SK-N-SH (cell line): ENCODE results near the gene EXD1. TPM values are rescaled to one million over a fixed set of nuclear protein-coding genes. Genes with fewer than 3 reads are reported as not detected.

ENCODE experiments used
- CTCF ChIA-PET: fragments of 300-600, 350-600 bp; formaldehyde crosslinking; extraction: SDS; loops from one replicate; lab custom pipeline; 2021; lab: Yijun Ruan, JAX
- POLR2A ChIA-PET: fragments of 350-600 bp; sonication (Branson Sonifier 250); formaldehyde crosslinking; extraction: SDS; loops from one replicate; lab custom pipeline; 2020; ENCODE audit warnings: antibody characterized with exemption, inconsistent platforms; lab: Yijun Ruan, JAX
- DNase-seq: peaks from one replicate; pipeline ENCODE4 v3.0.0; 2012
- H2AFZ ChIP-seq: fragments of 200-600 bp; sonication (generic); 2 replicates; pipeline ENCODE4 v1.8.1; 2016; ENCODE audit warnings: antibody characterized with exemption, mild to moderate bottlenecking, low read depth
- H3F3A ChIP-seq: fragments of 200-600 bp; sonication (generic); replicated peaks from 2 replicates; pipeline ENCODE3; 2016; ENCODE audit warnings: antibody characterized with exemption, mild to moderate bottlenecking; ENCODE audit not compliant: insufficient read depth
- H3K27ac ChIP-seq, 2 experiments: fragments of 200-500 bp in 1 of 2; fragments of 200-600 bp in 1 of 2; sonication (Bioruptor generic) in 1 of 2; sonication (generic), shearing (Covaris generic) in 1 of 2; 2 replicates each; pipeline versions ENCODE4 v1.5.1 to v1.6.1; 2014 to 2016; ENCODE audit warnings: low read depth in 2 of 2, inconsistent platforms in 1 of 2, low read length in 1 of 2, mild to moderate bottlenecking in 1 of 2, mixed read lengths in 1 of 2
- H3K27me3 ChIP-seq: fragments of 200-600 bp; sonication (generic), shearing (Covaris generic); 2 replicates; pipeline ENCODE4 v1.6.1; 2016; ENCODE audit warnings: mixed run types; ENCODE audit not compliant: insufficient read depth
- H3K36me3 ChIP-seq, 2 experiments: fragments of 200-500 bp in 1 of 2; fragments of 200-600 bp in 1 of 2; sonication (Bioruptor generic) in 1 of 2; sonication (generic) in 1 of 2; replicated peaks in 1 of 2; 2 replicates each; pipeline versions ENCODE3 to v1.5.1; 2014 to 2016; ENCODE audit warnings: low read length in 1 of 2, mild to moderate bottlenecking in 1 of 2; ENCODE audit not compliant: insufficient read depth in 2 of 2, control insufficient read depth in 1 of 2
- H3K4me1 ChIP-seq, 2 experiments: fragments of 200-500 bp in 1 of 2; fragments of 200-600 bp in 1 of 2; sonication (Bioruptor generic) in 1 of 2; sonication (generic), shearing (Covaris generic) in 1 of 2; 2 replicates each; pipeline versions ENCODE4 v1.5.1 to v1.6.1; 2014 to 2016; ENCODE audit warnings: low read depth in 1 of 2, low read length in 1 of 2, mixed run types in 1 of 2; ENCODE audit not compliant: insufficient read depth in 2 of 2, control insufficient read depth in 1 of 2
- H3K4me2 ChIP-seq: fragments of 200-600 bp; sonication (generic), shearing (Covaris generic); 2 replicates; pipeline ENCODE4 v1.6.1; 2017; ENCODE audit warnings: mixed run types
- H3K4me3 ChIP-seq, 2 experiments: fragments of 200-500 bp in 1 of 2; fragments of 200-600 bp in 1 of 2; sonication (Bioruptor generic) in 1 of 2; sonication (generic), shearing (Covaris generic) in 1 of 2; 2 replicates each; pipeline versions ENCODE4 v1.5.1 to v1.8.1; 2014 to 2016; ENCODE audit warnings: low read depth in 2 of 2, inconsistent platforms in 1 of 2, low read length in 1 of 2, mild to moderate bottlenecking in 1 of 2, mixed read lengths in 1 of 2, moderate library complexity in 1 of 2
- H3K79me2 ChIP-seq: fragments of 200-600 bp; sonication (generic); 2 replicates; pipeline ENCODE4 v1.8.1; 2017; ENCODE audit warnings: mild to moderate bottlenecking; ENCODE audit not compliant: insufficient read depth
- H3K9ac ChIP-seq: fragments of 200-600 bp; sonication (generic); 2 replicates; pipeline ENCODE4 v1.6.1; 2017; ENCODE audit warnings: mixed run types
- H3K9me2 ChIP-seq: fragments of 200-600 bp; sonication (generic); 2 replicates; pipeline ENCODE4 v1.6.1; 2017; ENCODE audit warnings: mixed run types
- H3K9me3 ChIP-seq: fragments of 200-600 bp; sonication (generic); 2 replicates; pipeline ENCODE4 v1.6.1; 2017; ENCODE audit warnings: mixed run types, mild to moderate bottlenecking, moderate library complexity
- H4K20me1 ChIP-seq: fragments of 200-600 bp; sonication (generic); 2 replicates; pipeline ENCODE4 v1.6.1; 2017; ENCODE audit warnings: mild to moderate bottlenecking, mixed run types; ENCODE audit not compliant: insufficient read depth
- EP300 ChIP-seq, 2 experiments: IDR thresholded peaks; 2 replicates each; pipeline versions ENCODE4 v1.4.0 to v1.6.1; 2012; ENCODE audit warnings: borderline replicate concordance in 1 of 2, low read depth in 1 of 2, low read length in 1 of 2
- FOSL2 ChIP-seq: IDR thresholded peaks from 2 replicates; pipeline ENCODE4 v1.4.0; 2012; ENCODE audit warnings: low read depth, mild to moderate bottlenecking, moderate library complexity, borderline replicate concordance
- FOXM1 ChIP-seq: IDR thresholded peaks from 2 replicates; pipeline ENCODE4 v1.4.0; 2012; ENCODE audit warnings: low read depth, mild to moderate bottlenecking
- GABPA ChIP-seq: IDR thresholded peaks from 2 replicates; pipeline ENCODE4 v1.4.0; 2012; ENCODE audit warnings: low read depth, mild to moderate bottlenecking
- GATA2 ChIP-seq: sonication (generic); formaldehyde crosslinking; IDR thresholded peaks from 2 replicates; pipeline ENCODE4 v1.5.0; 2020; ENCODE audit warnings: mild to moderate bottlenecking, missing genetic modification reagents
- JUND ChIP-seq: IDR thresholded peaks from 2 replicates; pipeline ENCODE4 v1.4.0; 2012
- NFIC ChIP-seq: IDR thresholded peaks from 2 replicates; pipeline ENCODE4 v1.4.0; 2012; ENCODE audit warnings: borderline replicate concordance
- NRF1 ChIP-seq: IDR thresholded peaks from 2 replicates; pipeline ENCODE4 v1.6.1; 2012; ENCODE audit warnings: low read depth, mild to moderate bottlenecking, low read length
- PBX3 ChIP-seq: IDR thresholded peaks from 2 replicates; pipeline ENCODE4; 2012
- POLR2AphosphoS5 ChIP-seq: IDR thresholded peaks from 2 replicates; pipeline ENCODE4 v1.6.1; 2012; ENCODE audit warnings: low read depth, low read length
- RCOR1 ChIP-seq: fragments of 150-350 bp; IDR thresholded peaks from 2 replicates; pipeline ENCODE4 v1.6.1; 2017; ENCODE audit warnings: antibody characterized with exemption, low read length
- REST ChIP-seq: IDR thresholded peaks from 2 replicates; pipeline ENCODE4 v1.6.1; 2012; ENCODE audit warnings: mild to moderate bottlenecking, low read depth, low read length, moderate library complexity
- RFX5 ChIP-seq: IDR thresholded peaks from 2 replicates; pipeline ENCODE4 v1.6.1; 2012; ENCODE audit warnings: mild to moderate bottlenecking, improper control_type of control experiment, low read length
- SIN3A ChIP-seq: IDR thresholded peaks from 2 replicates; pipeline ENCODE4 v1.6.1; 2012; ENCODE audit warnings: low read depth, mild to moderate bottlenecking, low read length, moderate library complexity, borderline replicate concordance
- TAF1 ChIP-seq: IDR thresholded peaks from 2 replicates; pipeline ENCODE4 v1.6.1; 2012; ENCODE audit warnings: low read depth, mild to moderate bottlenecking, low read length, moderate library complexity, borderline replicate concordance
- TEAD4 ChIP-seq: IDR thresholded peaks from 2 replicates; pipeline ENCODE4 v1.4.0; 2012; ENCODE audit warnings: mild to moderate bottlenecking, borderline replicate concordance; ENCODE audit not compliant: insufficient read depth
- USF1 ChIP-seq: IDR thresholded peaks from 2 replicates; pipeline ENCODE4 v1.4.0; 2012; ENCODE audit warnings: low read depth, borderline replicate concordance
- YY1 ChIP-seq: IDR thresholded peaks from 2 replicates; pipeline ENCODE4 v1.4.0; 2012; ENCODE audit warnings: low read depth, mild to moderate bottlenecking
- ZBTB33 ChIP-seq: IDR thresholded peaks from 2 replicates; pipeline ENCODE4 v1.4.0; 2012; ENCODE audit warnings: low read depth, borderline replicate concordance
- WGBS: methylation state at CpG from one replicate; pipeline ENCODE4 v1.1.6; 2017; ENCODE audit warnings: low lambda C conversion rate; 5-methylcytosine and 5-hydroxymethylcytosine counted together
- polyA plus RNA-seq, 3 experiments: library from polyadenylated mRNA; depleted of rRNA; stranded (reverse); fragments of >200 nt; gene quantifications; 2 replicates each; pipeline ENCODE4 v1.2.3, GENCODE V29; 2012

EXD1 gene
- polyA plus RNA-seq, 1 of the 3 experiments (the other 2 are of a cell fraction), result 0.07 TPM

- ChIA-PET POLR2A (no interaction called here), CTCF (no interaction called here)
- Histone ChIP-seq H4K20me1 (no peaks in the 10 kb centered on the region), H3K4me1 (no peaks in the 10 kb centered on the region), H3K4me3 (no peak overlapping the region), H3F3A (no peaks in the 10 kb centered on the region), H2AFZ (no peak overlapping the region), H3K79me2 (no peaks in the 10 kb centered on the region), H3K27me3 (no peaks in the 10 kb centered on the region), H3K9ac (no peak overlapping the region), H3K9me3 (no peaks in the 10 kb centered on the region), H3K4me2 (no peak overlapping the region), H3K27ac (no peak overlapping the region), H3K36me3 (no peaks in the 10 kb centered on the region), H3K9me2 (no peaks in the 10 kb centered on the region)
- no peak for DNase-seq
- TF ChIP-seq PBX3 (no peak), TEAD4 (no peak), GABPA (no peak), TAF1 (no peak), JUND (no peak), SIN3A (no peak), GATA2 (no peak), EP300 (IDR thresholded peaks at IDR 0.05; ENCODE audit: borderline replicate concordance in 1 of 2, low read depth in 1 of 2, low read length in 1 of 2) (no peak), NFIC (no peak)
Measured at GRCh38 chr15:41169086-41169485, 61.5 kb downstream of the EXD1 start.

- H3K79me2 ChIP-seq, result no peaks in the 10 kb centered on the region
- H3K9me3 ChIP-seq, result no peaks in the 10 kb centered on the region
- peaks cover 16% of the 10 kb centered on the region for H3F3A ChIP-seq
- H3K27me3 ChIP-seq, result no peaks in the 10 kb centered on the region
- H4K20me1 ChIP-seq, result no peaks in the 10 kb centered on the region
- ChIA-PET POLR2A (interaction anchor here (0.6 kb wide), 1 partner anchor 118 kb away, joined by 4 read pairs; no protein-coding TSS in a partner anchor), CTCF (no interaction called here)
- no peak overlapping the region for H3K4me2 ChIP-seq
- peaks cover 0 to 13% of the 10 kb centered on the region in 2 experiments; a peak in 1 of 4 replicates for H3K4me1 ChIP-seq
- H3K9ac ChIP-seq, result no peak overlapping the region
- H2AFZ ChIP-seq, result no peak overlapping the region
- no peaks in the 10 kb centered on the region for H3K9me2 ChIP-seq
- H3K27ac ChIP-seq, result peak overlapping the region; percentile 6 to 52; a peak in 3 of 4 replicates
- 85% methylated on average over 1 of the region's 1 CpG for WGBS
- H3K4me3 ChIP-seq, result no peak overlapping the region
- DNase-seq, result no peak
- H3K36me3 ChIP-seq, result no peaks in the 10 kb centered on the region
- TF ChIP-seq PBX3 (no peak), GATA2 (no peak), RFX5 (no peak), USF1 (no peak), NRF1 (no peak), ZBTB33 (no peak), FOSL2 (no peak), POLR2AphosphoS5 (no peak), YY1 (no peak), REST (no peak), RCOR1 (no peak), FOXM1 (no peak), JUND (no peak), GABPA (no peak)
Measured at GRCh38 chr15:41161736-41162135, 68.8 kb downstream of the EXD1 start.
